ENCODE data around the gene FNDC3B.
"Not testable (repeated sequence)": the region's sequence is repeated elsewhere in the genome, so short reads cannot be mapped to it uniquely, and the experiment has no call there.

FNDC3B gene

GRCh38 chr3:172031996-172032395, 7.4 kb upstream of the FNDC3B start:
- DNase-seq (ENCODE audit: low read depth in 2 of 2) = no peak

- DNase-seq (ENCODE audit: low read depth in 2 of 2) = no peak
Measured at GRCh38 chr3:172033396-172033795, 6.0 kb upstream of the FNDC3B start.

- DNase-seq (ENCODE audit: low read depth in 2 of 2) = no peak
Measured at GRCh38 chr3:172034786-172035685, 4.3 kb upstream of the FNDC3B start.

- DNase-seq (ENCODE audit: low read depth in 2 of 2) = no peak
Measured at GRCh38 chr3:172036541-172037215, 2.7 kb upstream of the FNDC3B start.

- DNase-seq (ENCODE audit: low read depth in 2 of 2) = no peak
Measured at GRCh38 chr3:172038798-172039435, 461 bp upstream of the FNDC3B start.

- DNase-seq (ENCODE audit: low read depth in 2 of 2) = peak in 1 of 2 experiments; percentile 17
Measured at GRCh38 chr3:172040078-172040980, 951 bp downstream of the FNDC3B start.

GRCh38 chr3:172040981-172041963, 1.9 kb downstream of the FNDC3B start:
- DNase-seq (ENCODE audit: low read depth in 2 of 2) = no peak

- DNase-seq (ENCODE audit: low read depth in 2 of 2) = no peak
Measured at GRCh38 chr3:172042136-172042662, 2.8 kb downstream of the FNDC3B start.

GRCh38 chr3:172042663-172043179, 3.3 kb downstream of the FNDC3B start:
- not testable (repeated sequence) for DNase-seq (ENCODE audit: low read depth in 2 of 2)

GRCh38 chr3:172043233-172043632, 3.9 kb downstream of the FNDC3B start:
- DNase-seq (ENCODE audit: low read depth in 2 of 2) = no peak

- no peak for DNase-seq (ENCODE audit: low read depth in 2 of 2)
Measured at GRCh38 chr3:172043766-172044165, 4.4 kb downstream of the FNDC3B start.

- no peak for DNase-seq (ENCODE audit: low read depth in 2 of 2)
Measured at GRCh38 chr3:172044833-172045585, 5.6 kb downstream of the FNDC3B start.

- DNase-seq (ENCODE audit: low read depth in 2 of 2) = no peak
Measured at GRCh38 chr3:172046268-172046915, 7.0 kb downstream of the FNDC3B start.

- no peak for DNase-seq (ENCODE audit: low read depth in 2 of 2)
Measured at GRCh38 chr3:172047567-172048115, 8.3 kb downstream of the FNDC3B start.

GRCh38 chr3:172048599-172048998, 9.2 kb downstream of the FNDC3B start:
- DNase-seq (ENCODE audit: low read depth in 2 of 2) = no peak

- no peak for DNase-seq (ENCODE audit: low read depth in 2 of 2)
Measured at GRCh38 chr3:172051310-172051956, 12.1 kb downstream of the FNDC3B start.

- DNase-seq (ENCODE audit: low read depth in 2 of 2) = no peak
Measured at GRCh38 chr3:172051957-172052354, 12.6 kb downstream of the FNDC3B start.

- no peak for DNase-seq (ENCODE audit: low read depth in 2 of 2)
Measured at GRCh38 chr3:172052405-172052804, 13.0 kb downstream of the FNDC3B start.

Data from stimulated activated CD4-positive, alpha-beta T cell treated with anti-CD3 and anti-CD28 coated beads, Interleukin-12 subunit alpha, Interleukin-12 subunit beta, amount 100 ng/mL, for 24 hours (primary cell).